ENCODE results near the gene MAOA. TPM values are rescaled to one million over a fixed set of nuclear protein-coding genes. Genes with fewer than 3 reads are reported as not detected.
A peak's percentile ranks its signal among the peaks of the same experiment; 100 is the strongest.
"Not testable (repeated sequence)": the region's sequence is repeated elsewhere in the genome, so short reads cannot be mapped to it uniquely, and the experiment has no call there.

Gene MAOA
- total RNA-seq, 1 donor from 2014 or later = 3.4 TPM

DNA sequence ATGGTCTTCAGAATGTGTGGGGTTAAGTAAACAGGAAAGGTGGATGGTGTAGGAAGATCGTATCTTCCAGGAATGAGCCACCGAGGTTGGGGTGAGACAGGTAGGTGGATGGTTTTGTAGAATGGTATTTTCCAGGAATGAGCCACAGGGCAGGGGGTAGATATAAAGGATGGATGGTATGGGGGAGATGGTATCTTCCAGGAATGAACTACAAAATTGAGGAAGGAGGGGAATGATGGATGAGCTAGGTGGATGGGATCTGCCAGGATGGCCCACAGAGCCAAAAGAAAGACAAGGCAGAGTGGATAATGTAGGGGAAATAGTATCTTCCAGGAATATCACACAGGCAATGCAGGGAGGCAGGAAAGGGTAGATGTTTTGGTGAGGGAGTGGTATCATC is 60.0 kb downstream of the MAOA start:
- DNase-seq (ENCODE audit: low read depth) = no peak

DNA sequence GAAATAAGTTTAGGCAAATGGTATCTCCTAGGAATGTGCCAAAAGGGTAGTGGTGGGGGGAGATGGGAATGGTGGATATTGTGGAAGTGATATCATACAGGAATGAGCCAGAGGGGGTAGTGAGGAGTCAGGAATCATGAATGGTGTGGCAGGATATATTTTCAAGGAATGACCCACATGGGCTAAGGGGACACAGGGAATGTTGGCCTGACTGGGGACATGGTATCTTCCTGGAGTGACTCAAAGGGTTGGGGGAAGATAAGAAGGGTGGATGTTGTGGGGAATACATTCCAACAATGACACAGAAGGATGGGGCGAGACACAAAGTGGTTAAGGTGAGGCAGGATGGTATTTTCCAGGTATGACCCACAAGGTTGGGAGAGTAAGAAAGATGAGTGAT is 60.6 kb downstream of the MAOA start:
- no peak for DNase-seq (ENCODE audit: low read depth)

DNA sequence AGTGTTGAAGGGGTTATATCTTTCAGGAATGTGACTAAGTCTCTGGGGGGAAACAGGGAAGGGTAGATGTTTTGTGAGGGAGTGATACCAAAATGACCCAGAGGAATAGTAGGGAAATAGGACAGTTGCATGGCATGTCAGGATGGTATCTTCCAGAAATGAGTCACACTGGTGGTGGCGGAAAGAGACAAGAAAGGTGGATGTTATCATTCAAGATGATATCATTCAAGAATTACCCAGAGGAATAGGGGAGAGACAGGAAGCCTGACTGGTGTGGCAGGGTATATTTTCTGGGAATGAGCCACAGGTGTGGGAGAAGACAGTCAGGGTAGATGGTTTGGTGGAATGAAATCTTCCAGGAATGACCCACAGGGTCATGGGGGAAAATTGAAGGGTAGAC is 61.1 kb downstream of the MAOA start:
- DNase-seq (ENCODE audit: low read depth) = no peak

DNA sequence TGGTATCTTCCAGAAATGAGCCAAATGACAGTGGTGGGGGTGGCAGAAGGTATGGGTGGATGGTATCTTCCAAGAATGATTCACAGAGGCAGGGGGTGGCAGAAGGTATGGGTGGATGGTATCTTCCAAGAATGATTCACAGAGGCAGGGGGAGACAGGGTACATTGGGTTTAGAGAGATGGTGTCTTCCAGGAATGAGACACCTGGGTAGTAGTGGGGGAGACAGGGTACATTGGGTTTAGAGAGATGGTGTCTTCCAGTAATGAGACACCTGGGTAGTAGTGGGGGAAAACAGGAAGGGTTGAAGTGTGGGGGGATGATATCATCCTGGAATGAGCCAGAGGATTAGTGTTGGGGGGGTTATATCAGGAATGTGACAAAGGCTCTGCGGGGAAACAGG is 62.0 kb downstream of the MAOA start:
- no peak for DNase-seq (ENCODE audit: low read depth)

DNA sequence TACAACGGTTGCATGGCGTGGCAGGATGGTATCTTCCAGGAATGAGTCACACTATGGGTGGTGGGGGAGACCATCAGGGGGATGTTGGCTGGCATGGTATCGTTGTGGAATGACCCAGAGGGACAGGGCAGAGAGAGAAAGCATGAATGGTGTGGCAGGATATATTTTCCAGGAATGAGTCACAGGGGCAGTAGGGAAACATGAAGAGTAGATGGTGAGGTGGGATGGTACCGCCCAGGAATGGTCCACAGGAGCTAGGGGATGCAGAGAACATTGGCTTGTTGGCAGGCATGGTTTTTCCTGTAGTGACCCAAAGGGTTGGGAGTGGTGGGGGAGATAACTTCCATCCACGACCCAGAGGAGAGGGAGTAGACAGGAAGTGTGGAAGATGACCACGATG is 62.4 kb downstream of the MAOA start:
- DNase-seq (ENCODE audit: low read depth) = no peak

DNA sequence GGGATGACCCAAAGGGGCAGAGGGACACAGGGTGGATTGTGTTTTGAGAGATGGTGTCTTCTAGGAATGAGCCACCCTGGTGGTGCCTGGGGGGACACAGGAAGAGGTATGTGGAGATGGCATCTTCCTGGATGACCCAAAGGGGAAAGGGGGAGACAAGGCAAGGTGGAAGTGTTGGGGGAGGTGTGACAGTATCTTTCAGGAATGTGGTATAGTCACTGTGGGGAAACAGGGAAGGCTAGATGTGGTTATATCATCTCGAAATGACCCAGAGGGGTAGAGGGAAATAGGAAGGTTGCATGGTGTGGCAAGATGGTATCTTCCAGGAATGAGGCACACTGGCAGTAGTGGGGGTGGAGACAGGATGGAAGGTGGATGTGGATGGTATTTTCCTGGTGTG is 62.9 kb downstream of the MAOA start:
- DNase-seq (ENCODE audit: low read depth) = no peak

DNA sequence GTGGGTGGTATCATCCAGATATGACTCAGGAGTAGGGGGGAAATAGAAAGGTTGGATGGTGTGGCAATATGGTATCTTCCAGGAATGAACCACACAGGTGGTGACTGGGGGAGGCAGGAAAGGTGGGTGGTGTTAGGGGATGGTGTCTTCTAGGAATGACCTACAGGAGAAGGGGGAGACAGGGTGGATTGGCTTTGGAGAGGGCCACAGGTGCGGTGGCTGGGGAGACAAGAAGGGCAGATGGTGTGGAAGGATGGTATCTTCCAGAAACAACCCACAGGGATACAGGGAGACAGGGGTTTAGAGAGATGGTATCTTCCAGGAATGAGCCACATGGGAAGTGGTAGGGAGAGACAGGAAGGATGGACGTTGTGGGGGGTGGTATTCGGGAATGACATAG is 64.0 kb downstream of the MAOA start:
- DNase-seq (ENCODE audit: low read depth) = no peak

DNA sequence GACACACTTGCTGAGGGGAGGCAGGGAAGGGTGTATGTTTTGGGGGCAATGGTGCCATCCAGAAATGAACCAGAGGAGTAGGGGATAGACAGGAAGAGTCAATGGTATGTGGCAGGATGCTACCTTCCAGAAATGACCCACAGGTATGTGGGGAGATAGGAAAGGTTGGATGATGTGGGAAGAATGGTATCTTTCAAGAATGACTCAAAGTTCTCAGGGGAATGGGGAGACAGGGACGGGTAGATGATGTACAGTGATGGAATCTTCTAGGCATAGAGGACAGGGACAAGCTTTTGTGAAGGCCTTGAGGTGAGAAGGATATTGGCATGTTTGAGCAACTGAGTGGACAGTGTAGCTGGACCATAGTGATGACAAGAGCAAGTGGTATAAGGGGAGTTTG is 64.9 kb downstream of the MAOA start:
- no peak for DNase-seq (ENCODE audit: low read depth)

DNA sequence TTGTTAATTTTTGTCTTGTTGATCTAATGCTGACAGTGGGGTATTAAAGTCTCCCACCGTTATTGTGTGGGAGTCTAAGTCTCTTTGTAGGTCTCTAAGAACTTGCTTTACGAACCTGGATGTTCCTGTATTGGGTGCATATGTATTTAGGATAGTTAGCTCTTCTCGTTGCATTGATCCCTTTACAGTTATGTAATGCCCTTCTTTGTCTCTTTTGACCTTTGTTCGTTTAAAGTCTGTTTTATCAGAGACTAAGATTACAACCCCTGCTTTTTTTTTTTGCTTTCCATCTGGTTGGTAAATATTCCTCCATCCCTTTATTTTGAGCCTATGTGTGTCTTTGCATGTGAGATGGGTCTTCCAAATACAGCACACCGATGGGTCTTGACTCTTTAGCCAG is 69.1 kb downstream of the MAOA start:
- not testable (repeated sequence) for DNase-seq (ENCODE audit: low read depth)

DNA sequence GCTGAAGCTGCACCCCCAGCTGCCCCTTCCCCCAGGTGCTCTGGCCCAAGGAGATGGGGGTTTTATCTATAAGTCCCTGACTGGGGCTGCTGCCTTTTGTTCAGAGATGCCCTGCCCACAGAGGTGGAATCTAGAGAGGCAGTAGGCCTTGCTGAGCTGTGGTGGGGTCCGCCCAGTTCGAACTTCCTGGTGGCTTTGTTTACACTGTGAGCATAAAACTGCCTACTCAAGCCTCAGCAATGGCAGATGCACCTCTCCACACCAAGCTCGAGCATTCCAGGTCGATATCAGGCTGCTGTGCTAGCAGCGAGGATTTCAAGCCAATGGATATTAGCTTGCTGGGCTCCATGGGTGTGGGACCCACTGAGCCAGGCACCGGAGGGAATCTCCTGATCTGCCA is 71.2 kb downstream of the MAOA start:
- not testable (repeated sequence) for DNase-seq (ENCODE audit: low read depth)

DNA sequence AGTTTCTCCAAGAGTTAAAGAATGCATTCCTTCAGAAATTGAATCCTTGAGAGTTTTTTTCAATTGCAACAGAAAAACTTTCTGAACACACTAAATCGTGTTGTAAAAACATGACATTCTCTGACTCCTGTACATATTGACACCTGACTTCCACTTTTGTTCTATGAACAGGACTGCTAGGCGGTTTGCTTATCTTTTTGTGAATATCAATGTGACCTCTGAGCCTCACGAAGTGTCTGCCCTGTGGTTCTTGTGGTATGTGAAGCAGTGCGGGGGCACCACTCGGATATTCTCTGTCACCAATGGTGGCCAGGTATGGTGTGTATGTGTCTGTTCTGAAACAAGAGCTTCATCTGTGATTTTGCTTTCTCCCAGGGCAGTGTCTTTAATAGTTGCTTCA is 71.9 kb downstream of the MAOA start:
- DNase-seq (ENCODE audit: low read depth) = no peak

DNA sequence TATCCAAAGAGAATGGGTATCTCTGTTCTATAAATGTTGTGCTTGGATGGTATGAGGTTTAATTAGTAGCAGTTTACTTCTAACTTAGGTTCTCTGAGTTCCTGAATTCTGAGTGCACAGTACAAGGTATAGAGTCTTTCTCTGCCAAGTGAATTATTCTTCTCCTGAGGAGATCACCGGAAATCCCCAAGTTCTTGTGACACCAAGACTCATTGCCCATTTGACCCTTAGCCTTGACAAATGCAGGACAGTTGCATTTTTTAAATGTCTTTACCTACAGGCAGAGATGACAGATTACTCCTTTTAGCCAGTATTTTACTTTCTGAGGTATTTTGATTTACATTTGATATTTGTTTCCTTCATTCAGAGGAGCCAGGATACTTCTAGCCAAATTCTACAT is 72.9 kb downstream of the MAOA start:
- no peak for DNase-seq (ENCODE audit: low read depth)

DNA sequence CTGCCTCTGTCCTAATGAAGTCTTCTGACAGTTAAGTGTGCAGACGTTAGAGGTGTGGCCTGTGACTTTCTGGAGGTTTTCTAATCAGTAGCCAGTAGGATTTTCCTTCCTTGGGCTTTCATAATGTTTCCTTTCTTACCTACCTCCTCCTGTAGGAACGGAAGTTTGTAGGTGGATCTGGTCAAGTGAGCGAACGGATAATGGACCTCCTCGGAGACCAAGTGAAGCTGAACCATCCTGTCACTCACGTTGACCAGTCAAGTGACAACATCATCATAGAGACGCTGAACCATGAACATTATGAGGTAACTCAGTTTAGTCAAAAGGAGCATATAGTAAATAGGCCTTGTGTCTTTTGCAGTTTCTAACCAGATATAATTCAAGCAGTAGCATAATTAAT is 75.0 kb downstream of the MAOA start:
- DNase-seq (ENCODE audit: low read depth) = no peak

DNA sequence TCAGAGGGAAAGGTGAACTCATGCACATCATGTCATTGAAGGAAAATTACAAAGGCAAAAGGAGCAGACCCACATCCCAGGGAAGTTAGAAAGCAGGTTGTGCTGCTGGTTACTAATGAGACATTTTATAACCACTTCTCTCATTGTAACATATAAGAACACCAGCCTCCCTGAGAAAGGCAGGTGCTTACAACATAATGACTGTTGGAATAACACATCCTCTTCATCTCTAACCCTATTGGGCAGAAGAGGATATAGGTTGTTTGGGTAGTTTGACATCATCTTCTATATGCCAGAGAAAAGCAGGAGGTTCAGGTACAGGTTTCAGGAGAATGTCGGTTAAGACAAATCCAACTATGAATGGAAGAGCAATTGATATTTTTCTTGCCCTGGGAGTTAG is 77.6 kb downstream of the MAOA start:
- DNase-seq (ENCODE audit: low read depth) = no peak

DNA sequence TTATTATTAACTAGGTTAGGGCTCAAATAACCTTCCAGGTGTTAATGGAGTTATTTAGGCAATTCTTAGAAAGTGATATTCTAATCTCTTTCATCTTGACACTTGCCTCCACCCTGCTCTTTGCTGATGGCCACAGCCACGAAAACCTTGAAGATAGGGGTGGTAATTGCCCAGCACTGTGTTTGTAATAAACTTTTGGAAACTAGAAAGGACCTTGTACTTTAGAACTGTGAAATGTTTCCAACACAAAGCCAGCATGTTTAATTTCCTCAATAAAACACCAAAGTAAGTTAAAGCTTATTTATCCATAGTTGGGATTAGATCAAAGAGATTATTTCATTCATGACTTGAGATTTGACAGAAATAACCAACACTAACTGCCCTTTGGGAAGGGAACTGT is 78.3 kb downstream of the MAOA start:
- no peak for DNase-seq (ENCODE audit: low read depth)

DNA sequence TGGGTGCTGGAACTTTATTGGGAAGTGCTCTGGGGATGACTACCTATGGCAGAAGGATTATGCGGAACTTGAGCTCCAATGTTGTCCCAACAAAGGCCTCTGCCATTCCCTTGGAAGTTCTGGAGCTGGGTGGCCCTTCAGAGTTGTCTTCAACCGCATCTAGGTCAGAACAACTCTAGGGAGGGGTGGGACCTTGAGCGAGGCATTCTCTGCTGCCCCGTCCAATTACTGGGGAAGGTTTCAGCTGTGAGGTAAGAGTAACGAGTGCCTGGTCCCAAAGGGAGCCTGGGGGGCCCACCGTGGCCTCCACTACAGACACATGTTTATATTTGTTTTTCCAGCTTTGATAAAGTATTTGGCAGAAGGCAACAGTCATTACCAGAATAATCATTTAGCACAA is 79.4 kb downstream of the MAOA start:
- DNase-seq (ENCODE audit: low read depth) = no peak

DNA sequence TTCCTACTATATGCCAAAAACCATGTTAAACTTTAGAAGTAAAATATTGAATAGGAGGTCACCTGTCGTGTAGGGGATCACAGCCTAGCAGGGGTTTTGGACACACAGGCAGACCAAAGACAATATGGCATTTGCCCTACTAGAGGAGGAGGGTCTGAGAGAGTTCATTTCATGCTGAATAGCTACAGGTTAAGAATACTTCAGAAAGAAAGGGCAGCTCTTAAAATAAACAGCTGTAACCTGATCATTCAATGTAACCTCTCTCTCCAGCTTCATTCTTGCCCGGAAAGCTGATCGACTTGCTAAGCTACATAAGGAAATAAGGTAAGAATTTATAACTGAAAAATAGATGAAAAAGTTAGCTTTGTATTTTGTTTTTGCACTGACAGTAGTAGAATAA is 79.9 kb downstream of the MAOA start:
- DNase-seq (ENCODE audit: low read depth) = no peak

DNA sequence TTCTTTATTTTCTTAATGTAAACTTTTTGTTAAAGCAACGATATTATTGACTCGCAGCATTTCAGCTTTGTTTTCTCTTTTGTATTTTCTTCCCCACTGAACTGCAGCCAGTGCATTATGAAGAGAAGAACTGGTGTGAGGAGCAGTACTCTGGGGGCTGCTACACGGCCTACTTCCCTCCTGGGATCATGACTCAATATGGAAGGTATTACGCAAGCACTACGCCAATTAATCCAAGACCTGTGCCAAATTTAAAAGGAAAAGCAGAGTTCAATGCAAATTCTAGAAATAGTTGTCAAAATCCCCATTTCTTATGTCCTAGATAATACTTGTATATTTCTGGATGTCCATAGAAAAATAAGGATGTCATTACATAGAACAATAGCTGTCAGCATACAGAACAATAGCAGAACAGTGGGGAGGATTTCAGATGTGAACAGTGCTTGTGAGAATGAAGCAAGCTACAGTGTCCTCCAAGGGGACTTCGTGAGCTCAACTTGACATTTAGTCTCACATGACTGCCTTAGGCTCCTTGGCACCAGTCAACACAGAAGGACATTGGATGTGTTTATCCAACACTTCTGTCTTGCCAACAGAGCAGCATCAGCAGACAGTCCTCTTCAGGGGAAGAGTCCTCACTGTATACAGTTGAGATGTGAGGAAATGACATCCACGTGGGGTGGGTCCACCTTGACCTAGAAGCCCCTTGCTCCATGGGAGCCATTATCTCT is 85.9 kb downstream of the MAOA start:
- peak; percentile 6 for DNase-seq (ENCODE audit: low read depth)

DNA sequence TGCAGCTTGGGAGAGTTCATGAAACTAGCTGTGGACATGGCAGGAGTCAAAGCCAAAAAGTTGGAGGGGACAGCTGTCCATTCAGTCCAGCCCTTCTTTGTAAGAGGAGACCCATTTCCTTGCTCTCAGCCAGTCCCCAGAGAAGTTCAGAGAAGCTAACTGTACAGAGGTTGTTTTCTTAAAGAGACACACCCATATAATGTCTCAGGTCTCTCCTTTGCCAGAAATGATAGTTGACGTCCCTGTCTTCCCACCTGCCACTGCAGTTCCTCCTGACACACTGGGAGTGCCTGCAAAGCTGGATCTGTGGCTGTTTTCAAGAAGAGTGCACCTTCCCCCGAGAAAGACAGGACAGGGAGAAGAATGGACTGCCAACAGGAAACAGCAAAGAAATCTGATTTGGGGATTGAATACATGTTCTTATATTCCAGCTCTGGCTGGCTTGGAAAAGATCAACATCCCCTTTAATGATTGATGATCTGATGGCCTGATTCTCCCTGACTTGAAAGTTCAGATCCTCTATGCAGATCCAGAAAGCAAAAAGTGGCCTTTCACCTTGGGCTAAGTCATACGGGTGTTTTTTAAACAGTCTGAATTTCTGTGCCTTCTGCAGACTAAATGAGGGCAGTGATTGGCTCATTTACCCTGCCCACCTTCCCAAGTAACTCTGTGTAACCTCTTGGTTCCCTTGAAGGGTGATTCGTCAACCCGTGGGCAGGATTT is 87.2 kb downstream of the MAOA start:
- DNase-seq (ENCODE audit: low read depth) = peak; percentile 3

DNA sequence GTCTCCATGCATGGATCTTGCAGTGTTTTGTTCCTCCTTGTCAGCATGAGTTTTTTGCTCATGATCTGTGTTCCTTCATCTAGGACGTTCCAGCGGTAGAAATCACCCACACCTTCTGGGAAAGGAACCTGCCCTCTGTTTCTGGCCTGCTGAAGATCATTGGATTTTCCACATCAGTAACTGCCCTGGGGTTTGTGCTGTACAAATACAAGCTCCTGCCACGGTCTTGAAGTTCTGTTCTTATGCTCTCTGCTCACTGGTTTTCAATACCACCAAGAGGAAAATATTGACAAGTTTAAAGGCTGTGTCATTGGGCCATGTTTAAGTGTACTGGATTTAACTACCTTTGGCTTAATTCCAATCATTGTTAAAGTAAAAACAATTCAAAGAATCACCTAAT is 88.2 kb downstream of the MAOA start:
- DNase-seq (ENCODE audit: low read depth) = no peak

DNA sequence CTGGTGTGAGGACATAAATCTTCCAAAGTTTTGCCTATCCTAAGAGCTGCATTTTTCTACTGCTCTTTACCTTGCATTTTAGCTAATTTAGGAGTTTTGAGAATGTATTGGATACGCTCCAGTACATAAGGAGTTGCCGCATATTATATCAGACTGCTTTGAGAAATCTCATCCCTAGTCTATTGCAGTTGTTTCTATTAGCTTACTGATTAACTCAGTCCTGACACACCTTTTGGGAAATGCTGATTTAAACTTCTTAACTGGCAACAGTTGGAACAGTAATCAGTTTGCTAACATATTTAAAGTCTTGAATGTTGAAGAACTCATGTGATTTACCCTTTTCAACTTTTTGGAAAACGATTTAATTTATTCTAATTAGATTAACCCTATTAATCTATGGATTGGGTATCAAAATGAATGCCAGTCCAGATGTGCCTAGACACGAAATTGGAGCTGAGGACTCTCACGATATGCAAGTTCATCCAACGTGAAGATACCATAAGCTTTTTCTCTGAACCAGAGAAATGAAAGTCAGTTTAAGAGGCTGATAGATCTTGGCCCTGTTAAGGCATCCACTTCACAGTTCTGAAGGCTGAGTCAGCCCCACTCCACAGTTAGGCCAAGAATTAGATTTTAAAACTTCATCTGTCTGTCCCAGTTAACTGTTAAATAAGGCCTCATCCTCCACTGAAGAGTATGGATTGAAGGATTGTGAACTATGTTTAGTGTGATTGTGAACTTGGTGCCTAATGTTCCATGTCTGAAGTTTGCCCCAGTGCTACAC is 90.0 kb downstream of the MAOA start:
- no peak for DNase-seq (ENCODE audit: low read depth)

DNA sequence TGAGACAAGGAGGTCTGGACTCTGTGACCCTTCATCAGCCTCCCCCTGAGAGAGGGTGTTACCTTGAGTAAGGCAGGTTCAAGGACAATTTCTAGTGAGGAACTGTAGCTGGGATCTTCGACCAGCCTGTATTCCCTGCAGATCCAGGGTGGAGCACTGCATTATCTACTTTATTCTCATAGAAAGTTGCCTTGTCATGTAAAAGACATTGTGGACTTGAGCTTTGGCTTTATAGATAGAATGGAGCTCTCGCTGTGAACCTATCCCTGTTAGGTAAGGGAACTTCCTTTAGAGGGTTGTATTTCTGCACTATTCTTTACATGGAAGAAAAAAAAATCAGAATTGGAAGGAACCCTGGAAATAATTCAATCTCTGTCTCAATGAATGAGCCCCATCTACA is 91.4 kb downstream of the MAOA start:
- no peak for DNase-seq (ENCODE audit: low read depth)
